NB4 (cell line): ENCODE results near the gene SLIT1.

Experiments
- DNase-seq: peaks from one replicate; pipeline ENCODE4 v3.0.0; 2010; ENCODE audit warnings: low read depth
- H3K4me3 ChIP-seq: one replicate; pipeline ENCODE4 v1.5.1; 2011; ENCODE audit warnings: mild to moderate bottlenecking, low read depth, low read length, moderate library complexity
- MYC ChIP-seq: IDR thresholded peaks from 2 replicates; pipeline ENCODE4 v1.6.1; 2011; ENCODE audit warnings: low read depth, low read length
- POLR2A ChIP-seq: IDR thresholded peaks from 2 replicates; pipeline ENCODE4 v1.6.1; 2011; ENCODE audit warnings: mild to moderate bottlenecking; ENCODE audit not compliant: insufficient read length; ENCODE audit errors: extremely low read depth
- TF ChIP-seq, protein P1 (sequence below): IDR thresholded peaks from one replicate; pipeline ENCODE4 v1.5.1; 2012; ENCODE audit warnings: low read depth, low read length
- TF ChIP-seq, protein P2 (sequence below): IDR thresholded peaks from 2 replicates; pipeline ENCODE4 v1.6.1; 2011; ENCODE audit warnings: low read depth, low read length

SLIT1 gene

DNA sequence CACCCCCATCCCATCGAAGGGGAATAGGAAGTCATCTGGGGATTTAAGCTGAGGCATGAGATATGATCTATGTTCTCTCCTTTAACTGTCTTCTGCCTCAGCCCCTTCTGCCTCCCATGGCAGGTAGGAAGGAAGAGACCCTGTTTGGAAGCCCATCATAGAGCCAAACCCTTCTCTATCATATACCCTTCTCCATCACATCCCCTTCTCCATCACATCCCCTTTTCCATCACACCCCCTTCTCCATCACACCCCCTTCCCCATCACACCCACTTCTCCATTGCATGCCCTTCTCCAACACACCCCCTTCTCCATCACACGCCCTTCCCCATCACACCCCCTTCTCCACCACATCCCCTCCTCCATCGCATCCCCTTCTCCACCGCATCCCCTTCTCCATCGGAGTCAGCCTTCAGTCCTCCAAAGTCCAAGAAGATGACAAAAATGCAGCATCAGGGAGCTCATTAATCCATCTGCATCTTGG, 7.2 kb upstream of the SLIT1 start:
- DNase-seq: no peak
- no peak for TF ChIP-seq MYC
- no peak for TF ChIP-seq POLR2A
- TF ChIP-seq, protein P1, sequence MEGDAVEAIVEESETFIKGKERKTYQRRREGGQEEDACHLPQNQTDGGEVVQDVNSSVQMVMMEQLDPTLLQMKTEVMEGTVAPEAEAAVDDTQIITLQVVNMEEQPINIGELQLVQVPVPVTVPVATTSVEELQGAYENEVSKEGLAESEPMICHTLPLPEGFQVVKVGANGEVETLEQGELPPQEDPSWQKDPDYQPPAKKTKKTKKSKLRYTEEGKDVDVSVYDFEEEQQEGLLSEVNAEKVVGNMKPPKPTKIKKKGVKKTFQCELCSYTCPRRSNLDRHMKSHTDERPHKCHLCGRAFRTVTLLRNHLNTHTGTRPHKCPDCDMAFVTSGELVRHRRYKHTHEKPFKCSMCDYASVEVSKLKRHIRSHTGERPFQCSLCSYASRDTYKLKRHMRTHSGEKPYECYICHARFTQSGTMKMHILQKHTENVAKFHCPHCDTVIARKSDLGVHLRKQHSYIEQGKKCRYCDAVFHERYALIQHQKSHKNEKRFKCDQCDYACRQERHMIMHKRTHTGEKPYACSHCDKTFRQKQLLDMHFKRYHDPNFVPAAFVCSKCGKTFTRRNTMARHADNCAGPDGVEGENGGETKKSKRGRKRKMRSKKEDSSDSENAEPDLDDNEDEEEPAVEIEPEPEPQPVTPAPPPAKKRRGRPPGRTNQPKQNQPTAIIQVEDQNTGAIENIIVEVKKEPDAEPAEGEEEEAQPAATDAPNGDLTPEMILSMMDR: no peak
- TF ChIP-seq, protein P2, sequence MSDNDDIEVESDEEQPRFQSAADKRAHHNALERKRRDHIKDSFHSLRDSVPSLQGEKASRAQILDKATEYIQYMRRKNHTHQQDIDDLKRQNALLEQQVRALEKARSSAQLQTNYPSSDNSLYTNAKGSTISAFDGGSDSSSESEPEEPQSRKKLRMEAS: no peak

DNA sequence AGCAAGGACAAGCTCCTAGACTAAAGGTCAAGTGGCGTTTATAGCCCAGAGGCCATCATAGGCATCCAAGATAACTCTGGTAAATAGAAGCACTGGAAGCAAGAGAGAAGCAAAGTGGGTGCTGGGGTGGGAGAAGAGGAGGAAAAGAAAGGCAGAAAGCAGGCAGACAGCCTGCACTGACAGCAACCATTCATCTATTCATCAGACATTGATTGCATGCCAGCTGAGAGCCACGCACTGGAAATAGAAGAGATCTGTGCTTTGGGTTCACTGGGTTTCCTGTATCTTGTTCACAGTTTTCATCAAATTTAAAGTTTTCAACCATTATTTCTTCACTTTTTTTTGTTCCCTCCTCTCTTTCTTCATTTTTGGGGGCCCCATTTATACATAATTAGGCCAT, 4.7 kb upstream of the SLIT1 start:
- TF ChIP-seq, protein P2: no peak
- no peak for TF ChIP-seq POLR2A
- TF ChIP-seq, protein P1: no peak
- TF ChIP-seq MYC: no peak

More for the DNA sequence above, 7.2 kb upstream of the SLIT1 start:
- H3K4me3 ChIP-seq: no peak overlapping the region

DNA sequence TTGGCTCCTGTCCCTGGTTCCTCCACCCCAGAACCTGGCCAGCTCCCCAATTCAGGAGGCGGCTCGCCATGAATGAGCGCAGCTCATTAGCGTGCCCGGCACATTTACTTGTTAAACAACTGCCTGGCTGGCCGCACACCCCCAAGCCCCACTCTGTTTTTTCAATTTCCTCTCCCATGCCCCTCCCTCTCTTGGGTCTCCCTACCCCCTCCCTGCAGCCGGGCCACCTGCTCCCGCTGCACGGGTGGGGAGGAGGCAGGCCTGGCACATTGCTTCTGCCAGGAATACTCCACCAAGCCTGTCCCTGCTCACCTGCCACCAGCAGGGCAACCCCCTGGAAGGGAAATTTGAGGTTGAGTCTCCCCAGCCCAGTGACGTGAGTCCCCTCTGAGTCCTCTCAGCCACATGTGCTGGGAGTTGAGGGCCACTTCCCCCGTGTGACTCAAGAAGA, 2.5 kb upstream of the SLIT1 start:
- no peak overlapping the region for H3K4me3 ChIP-seq
- DNase-seq: no peak
- TF ChIP-seq, protein P2: peak; percentile 47; the same call in 1 of the 2 replicates
- TF ChIP-seq MYC: peak; percentile 48
- TF ChIP-seq, protein P1: no peak

More for the DNA sequence above, 4.7 kb upstream of the SLIT1 start:
- H3K4me3 ChIP-seq: no peak overlapping the region
- no peak for DNase-seq

DNA sequence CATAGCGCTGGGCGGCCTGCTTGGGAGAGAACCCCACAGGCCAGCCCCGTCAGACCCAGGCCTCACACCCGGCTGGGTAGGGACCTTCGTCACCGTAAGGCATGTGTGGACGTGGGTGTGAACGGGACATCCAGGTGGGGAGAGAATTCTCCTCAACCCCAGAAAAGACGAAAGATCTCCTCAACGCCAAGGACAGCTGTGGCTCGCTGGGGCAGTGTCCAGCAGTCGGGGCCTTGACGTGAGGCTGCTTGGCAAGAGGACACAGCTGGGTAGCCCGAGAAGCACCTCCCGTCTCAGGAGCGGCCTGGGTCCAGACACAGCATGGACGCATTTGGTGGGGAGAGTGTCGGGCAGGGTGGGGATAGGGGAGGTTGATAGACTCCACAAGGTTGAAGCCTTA, 1.2 kb upstream of the SLIT1 start:
- no peak overlapping the region for H3K4me3 ChIP-seq
- TF ChIP-seq MYC (no peak), POLR2A (no peak)
- TF ChIP-seq, protein P2: no peak
- TF ChIP-seq, protein P1: no peak
- DNase-seq: no peak

DNA sequence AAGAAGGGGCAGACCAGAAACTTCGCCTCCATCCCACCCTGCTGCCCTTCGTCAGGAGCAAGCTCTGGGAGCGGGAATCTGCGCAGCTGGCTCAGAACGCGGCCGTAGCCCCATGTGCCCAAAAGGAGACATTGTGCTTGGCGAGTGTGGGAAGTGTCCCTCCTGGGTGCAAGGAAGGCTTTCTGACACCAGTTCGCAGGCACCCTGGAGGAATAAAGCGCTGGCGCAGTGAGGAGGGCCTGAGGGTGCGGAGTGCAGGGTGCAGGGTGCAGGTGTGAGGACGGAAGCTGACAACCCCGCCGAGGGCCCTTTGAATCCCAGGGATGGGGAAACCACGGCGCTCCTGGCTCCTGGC, 811 bp downstream of the SLIT1 start:
- TF ChIP-seq POLR2A (no peak), MYC (no peak)
- TF ChIP-seq, protein P2: no peak
- TF ChIP-seq, protein P1: no peak
- H3K4me3 ChIP-seq: no peak overlapping the region
- DNase-seq: no peak

DNA sequence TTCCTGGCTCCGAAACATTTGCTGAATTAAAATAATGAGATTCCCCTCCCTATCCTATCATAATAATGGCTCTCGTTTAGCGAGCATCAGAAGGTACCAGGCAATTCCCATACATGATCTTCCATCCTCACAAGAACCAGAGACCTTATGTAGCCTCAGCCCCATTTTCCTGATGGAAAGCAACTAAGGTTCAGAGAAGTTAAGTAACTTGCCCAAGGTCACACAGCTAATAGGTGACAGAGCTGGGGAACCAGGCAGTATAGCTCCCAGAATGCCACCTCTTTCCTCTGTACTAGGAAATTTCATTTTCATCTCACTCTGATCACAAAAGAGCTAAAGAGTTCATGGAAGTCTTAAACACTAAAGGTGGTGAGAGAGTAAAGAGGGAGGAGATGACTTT, 2.4 kb downstream of the SLIT1 start:
- no peak for TF ChIP-seq MYC
- TF ChIP-seq, protein P1: no peak
- TF ChIP-seq, protein P2: no peak
- TF ChIP-seq POLR2A: no peak
- DNase-seq: no peak
- H3K4me3 ChIP-seq: no peak overlapping the region
